IMR-90 (cell line): ENCODE data around the gene SLC44A5. TPM values are rescaled to one million over a fixed set of nuclear protein-coding genes. Genes with fewer than 3 reads are reported as not detected.

ENCODE experiments used
- ATAC-seq: fragments of 200-7000 bp; cut with Tn5 transposase; 2 replicates; pipeline ENCODE4 v1.9.1; 2020; ENCODE audit warnings: low read depth, mild to moderate bottlenecking, moderate library complexity
- BruUV-seq: library from RNA; stranded (reverse); fragments of 400-500 nt; replicated peaks from 2 replicates; lab custom pipeline; 2021; lab: Mats Ljungman, UMichigan
- CTCF ChIA-PET: fragments of 300-600 bp; formaldehyde crosslinking; extraction: SDS; loops from one replicate; lab custom pipeline; 2021; ENCODE audit warnings: antibody characterized with exemption; lab: Yijun Ruan, JAX
- POLR2A ChIA-PET: fragments of 300-600 bp; sonication (Branson Sonifier 250); formaldehyde crosslinking; loops from one replicate; lab custom pipeline; 2022; ENCODE audit warnings: antibody characterized with exemption; ENCODE audit not compliant: unreplicated experiment; lab: Charles Lee
- DNase-seq: peaks from one replicate; pipeline ENCODE4 v3.0.0; 2013
- H2AFZ ChIP-seq: replicated peaks from 2 replicates; pipeline ENCODE3; 2013; ENCODE audit warnings: low read length, mild to moderate bottlenecking; ENCODE audit not compliant: poor library complexity
- H2AK5ac ChIP-seq: 2 replicates; pipeline ENCODE4 v1.6.1; 2013; ENCODE audit warnings: low read depth, low read length, inconsistent platforms
- H2AK9ac ChIP-seq: replicated peaks from 2 replicates; pipeline ENCODE3; 2013; ENCODE audit warnings: mild to moderate bottlenecking, low read depth, low read length, moderate library complexity; ENCODE audit not compliant: poor library complexity
- H2BK120ac ChIP-seq: 2 replicates; pipeline ENCODE4 v1.6.1; 2013; ENCODE audit warnings: low read depth, low read length, inconsistent platforms
- H2BK15ac ChIP-seq: 3 replicates; pipeline ENCODE4 v1.6.1; 2013; ENCODE audit warnings: low read depth, low read length, inconsistent platforms
- H2BK20ac ChIP-seq: 2 replicates; pipeline ENCODE4 v1.6.1; 2013; ENCODE audit warnings: low read depth, mild to moderate bottlenecking, inconsistent platforms, low read length, moderate library complexity
- H2BK5ac ChIP-seq: 2 replicates; pipeline ENCODE4 v1.6.1; 2013; ENCODE audit warnings: mild to moderate bottlenecking, low read depth, low read length, inconsistent platforms; ENCODE audit not compliant: poor library complexity, severe bottlenecking
- H3K14ac ChIP-seq: replicated peaks from 2 replicates; pipeline ENCODE4 v1.6.1; 2013; ENCODE audit warnings: low read depth, low read length, inconsistent platforms
- H3K18ac ChIP-seq: 2 replicates; pipeline ENCODE4 v1.6.1; 2013; ENCODE audit warnings: low read depth, low read length, control low read depth
- H3K23ac ChIP-seq: 2 replicates; pipeline ENCODE4 v1.6.1; 2013; ENCODE audit warnings: low read depth, low read length, inconsistent platforms
- H3K27ac ChIP-seq: 2 replicates; pipeline ENCODE4 v1.5.1; 2013; ENCODE audit warnings: mild to moderate bottlenecking, control low read depth, low read length; ENCODE audit not compliant: insufficient read depth
- H3K27me3 ChIP-seq: 2 replicates; pipeline ENCODE4 v1.6.1; 2013; ENCODE audit warnings: low read length; ENCODE audit not compliant: control insufficient read depth, insufficient read depth
- H3K36me3 ChIP-seq: 2 replicates; pipeline ENCODE4 v1.6.1; 2013; ENCODE audit warnings: low read length, mixed read lengths; ENCODE audit not compliant: control insufficient read depth, insufficient read depth
- H3K4ac ChIP-seq: 2 replicates; pipeline ENCODE4 v1.6.1; 2013; ENCODE audit warnings: low read depth, low read length, inconsistent platforms
- H3K4me1 ChIP-seq: 2 replicates; pipeline ENCODE4 v1.6.1; 2013; ENCODE audit warnings: low read length, mixed read lengths; ENCODE audit not compliant: control insufficient read depth, insufficient read depth
- H3K4me2 ChIP-seq: 2 replicates; pipeline ENCODE4 v1.6.1; 2013; ENCODE audit warnings: low read depth, mild to moderate bottlenecking, control low read depth, low read length, moderate library complexity
- H3K4me3 ChIP-seq: 2 replicates; pipeline ENCODE4 v1.5.1; 2013; ENCODE audit warnings: low read depth, mild to moderate bottlenecking, control low read depth, low read length, moderate library complexity; ENCODE audit not compliant: insufficient read depth
- H3K56ac ChIP-seq: 2 replicates; pipeline ENCODE4 v1.6.1; 2013; ENCODE audit warnings: low read length, inconsistent platforms; ENCODE audit not compliant: insufficient read depth; ENCODE audit errors: extremely low read depth
- H3K79me1 ChIP-seq, 2 experiments: 2 replicates each; pipeline ENCODE4 v1.6.1; 2013; ENCODE audit warnings: low read length in 2 of 2, inconsistent platforms in 1 of 2, low read depth in 1 of 2
- H3K9ac ChIP-seq: 2 replicates; pipeline ENCODE4 v1.6.1; 2013; ENCODE audit warnings: low read depth, low read length, control low read depth
- H3K9me1 ChIP-seq: 2 replicates; pipeline ENCODE4 v1.6.1; 2013; ENCODE audit warnings: low read length, inconsistent platforms; ENCODE audit not compliant: insufficient read depth
- H3K9me3 ChIP-seq: 2 replicates; pipeline ENCODE4 v1.6.1; 2013; ENCODE audit warnings: low read length; ENCODE audit not compliant: control insufficient read depth, insufficient read depth
- H4K20me1 ChIP-seq: 2 replicates; pipeline ENCODE4 v1.6.1; 2013; ENCODE audit warnings: low read length, inconsistent platforms; ENCODE audit not compliant: insufficient read depth
- H4K5ac ChIP-seq: 2 replicates; pipeline ENCODE4 v1.6.1; 2013; ENCODE audit warnings: mild to moderate bottlenecking, low read depth, low read length, control low read depth
- H4K8ac ChIP-seq, 2 experiments: 2 replicates each; pipeline ENCODE4 v1.6.1; 2013; ENCODE audit warnings: low read depth in 2 of 2, low read length in 2 of 2, control low read depth in 1 of 2, inconsistent platforms in 1 of 2
- H4K91ac ChIP-seq: 2 replicates; pipeline ENCODE4 v1.6.1; 2013; ENCODE audit warnings: low read depth, low read length, inconsistent platforms; ENCODE audit not compliant: insufficient read depth
- dilution Hi-C: fragments of 300-500 bp; cut with HindIII; formaldehyde crosslinking; loops from one replicate; pipeline ENCODE4 v1.14.3; 2018; ENCODE audit warnings: low sequenced_read_pairs; ENCODE audit not compliant: unreplicated experiment
- in situ Hi-C: fragments of 300-500 bp; cut with MboI; formaldehyde crosslinking; loops from 3 replicates; pipeline ENCODE4 v1.14.3; 2019; ENCODE audit warnings: low sequenced_read_pairs, inconsistent platforms, mixed read lengths
- intact Hi-C: fragments of 100-400 bp; cut with micrococcal nuclease; formaldehyde crosslinking; loops from 2 replicates; pipeline ENCODE4 v1.10.0; 2022
- polyA plus RNA-seq, 3 experiments: library from polyadenylated mRNA; depleted of rRNA; stranded (reverse); fragments of >200 nt; gene quantifications; 2 replicates each; pipeline ENCODE4 v1.2.3, GENCODE V29; 2012; ENCODE audit warnings: low replicate concordance in 1 of 3
- total RNA-seq: library from RNA; depleted of rRNA; stranded (reverse); fragments of >200 nt; gene quantifications from 2 replicates; pipeline ENCODE4 v1.2.3, GENCODE V29; 2012
- TF ChIP-seq, protein P1 (sequence below): conservative IDR thresholded peaks from 2 replicates; pipeline ENCODE4 v1.5.1; 2012; ENCODE audit warnings: mild to moderate bottlenecking, low read depth, low read length, improper control_type of control experiment
- TF ChIP-seq, protein P2 (sequence below): fragments of 150-350 bp; IDR thresholded peaks from 2 replicates; pipeline ENCODE4 v1.6.1; 2017; ENCODE audit warnings: mild to moderate bottlenecking, antibody characterized with exemption, low read length, low read depth

SLC44A5 gene
- total and polyA plus RNA-seq, 2 of the 4 experiments (the other 2 are of a cell fraction), result under 0.01 TPM; not detected in 1

DNA sequence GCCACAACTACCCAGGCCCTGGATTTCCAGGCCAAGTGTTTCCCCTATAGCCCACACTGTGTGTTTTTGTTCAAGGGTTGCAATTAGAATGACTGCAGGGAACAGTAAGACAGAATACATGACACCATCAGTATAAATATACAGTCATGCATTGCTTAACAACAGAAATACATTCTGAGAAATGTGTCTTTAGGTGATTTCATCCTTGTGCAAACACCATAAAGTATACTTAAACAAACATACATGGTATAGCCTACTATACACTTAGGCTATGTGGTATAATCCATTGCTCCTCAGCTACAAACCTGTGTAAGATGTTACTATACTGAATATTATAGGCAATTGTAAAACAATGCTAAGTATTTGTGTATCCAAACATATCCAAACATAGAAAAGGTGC is 7.5 kb upstream of the SLC44A5 start:
- no peak overlapping the region for H3K23ac ChIP-seq
- no peak overlapping the region for H2BK5ac ChIP-seq
- H2AK9ac ChIP-seq, result no peak overlapping the region
- intact Hi-C loops, result loop anchor here (5.0 kb wide), 1 partner anchor 846 kb away; no protein-coding TSS in a partner anchor
- H3K36me3 ChIP-seq, result no peaks in the 10 kb centered on the region
- H2BK15ac ChIP-seq, result no peak overlapping the region
- TF ChIP-seq, protein P1, sequence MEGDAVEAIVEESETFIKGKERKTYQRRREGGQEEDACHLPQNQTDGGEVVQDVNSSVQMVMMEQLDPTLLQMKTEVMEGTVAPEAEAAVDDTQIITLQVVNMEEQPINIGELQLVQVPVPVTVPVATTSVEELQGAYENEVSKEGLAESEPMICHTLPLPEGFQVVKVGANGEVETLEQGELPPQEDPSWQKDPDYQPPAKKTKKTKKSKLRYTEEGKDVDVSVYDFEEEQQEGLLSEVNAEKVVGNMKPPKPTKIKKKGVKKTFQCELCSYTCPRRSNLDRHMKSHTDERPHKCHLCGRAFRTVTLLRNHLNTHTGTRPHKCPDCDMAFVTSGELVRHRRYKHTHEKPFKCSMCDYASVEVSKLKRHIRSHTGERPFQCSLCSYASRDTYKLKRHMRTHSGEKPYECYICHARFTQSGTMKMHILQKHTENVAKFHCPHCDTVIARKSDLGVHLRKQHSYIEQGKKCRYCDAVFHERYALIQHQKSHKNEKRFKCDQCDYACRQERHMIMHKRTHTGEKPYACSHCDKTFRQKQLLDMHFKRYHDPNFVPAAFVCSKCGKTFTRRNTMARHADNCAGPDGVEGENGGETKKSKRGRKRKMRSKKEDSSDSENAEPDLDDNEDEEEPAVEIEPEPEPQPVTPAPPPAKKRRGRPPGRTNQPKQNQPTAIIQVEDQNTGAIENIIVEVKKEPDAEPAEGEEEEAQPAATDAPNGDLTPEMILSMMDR, result no peak
- TF ChIP-seq, protein P2, sequence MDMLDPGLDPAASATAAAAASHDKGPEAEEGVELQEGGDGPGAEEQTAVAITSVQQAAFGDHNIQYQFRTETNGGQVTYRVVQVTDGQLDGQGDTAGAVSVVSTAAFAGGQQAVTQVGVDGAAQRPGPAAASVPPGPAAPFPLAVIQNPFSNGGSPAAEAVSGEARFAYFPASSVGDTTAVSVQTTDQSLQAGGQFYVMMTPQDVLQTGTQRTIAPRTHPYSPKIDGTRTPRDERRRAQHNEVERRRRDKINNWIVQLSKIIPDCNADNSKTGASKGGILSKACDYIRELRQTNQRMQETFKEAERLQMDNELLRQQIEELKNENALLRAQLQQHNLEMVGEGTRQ, result no peak
- no peak overlapping the region for H3K27ac ChIP-seq
- no peak overlapping the region for H3K4me2 ChIP-seq
- ChIA-PET CTCF (no interaction called here), POLR2A (no interaction called here)
- no TSS peak for BruUV-seq
- no peak for ATAC-seq
- H4K20me1 ChIP-seq, result no peaks in the 10 kb centered on the region
- H2BK120ac ChIP-seq, result no peak overlapping the region
- no peaks in the 10 kb centered on the region for H3K4me1 ChIP-seq
- dilution Hi-C loops, result no loop called here
- in situ Hi-C loops, result no loop called here
- no peak overlapping the region for H4K5ac ChIP-seq
- no peak overlapping the region for H3K9ac ChIP-seq
- no peak overlapping the region for H3K56ac ChIP-seq
- H3K18ac ChIP-seq, result no peak overlapping the region
- no peak overlapping the region for H3K14ac ChIP-seq
- no peak overlapping the region for H3K4ac ChIP-seq
- H4K91ac ChIP-seq, result no peak overlapping the region
- H3K9me3 ChIP-seq, result no peaks in the 10 kb centered on the region
- no peaks in the 10 kb centered on the region for H3K79me1 ChIP-seq
- no peak overlapping the region for H2AFZ ChIP-seq
- H3K4me3 ChIP-seq, result no peak overlapping the region
- H3K27me3 ChIP-seq, result peaks cover 18% of the 10 kb centered on the region
- H2AK5ac ChIP-seq, result no peak overlapping the region
- H2BK20ac ChIP-seq, result no peak overlapping the region
- H3K9me1 ChIP-seq, result no peaks in the 10 kb centered on the region
- no peak overlapping the region for H4K8ac ChIP-seq
- no peak for DNase-seq
